SKM-1 treated with dmso at 0.1 percent for 144 hours (cell line): ENCODE measurements around the gene MUC4.
"Not testable (repeated sequence)": the region's sequence is repeated elsewhere in the genome, so short reads cannot be mapped to it uniquely, and the experiment has no call there.

ENCODE experiments used
- DNase-seq: peaks from one replicate; lab custom pipeline; 2025; ENCODE audit not compliant: unreplicated experiment; lab: John Stamatoyannopoulos, UW

The MUC4 gene

DNA sequence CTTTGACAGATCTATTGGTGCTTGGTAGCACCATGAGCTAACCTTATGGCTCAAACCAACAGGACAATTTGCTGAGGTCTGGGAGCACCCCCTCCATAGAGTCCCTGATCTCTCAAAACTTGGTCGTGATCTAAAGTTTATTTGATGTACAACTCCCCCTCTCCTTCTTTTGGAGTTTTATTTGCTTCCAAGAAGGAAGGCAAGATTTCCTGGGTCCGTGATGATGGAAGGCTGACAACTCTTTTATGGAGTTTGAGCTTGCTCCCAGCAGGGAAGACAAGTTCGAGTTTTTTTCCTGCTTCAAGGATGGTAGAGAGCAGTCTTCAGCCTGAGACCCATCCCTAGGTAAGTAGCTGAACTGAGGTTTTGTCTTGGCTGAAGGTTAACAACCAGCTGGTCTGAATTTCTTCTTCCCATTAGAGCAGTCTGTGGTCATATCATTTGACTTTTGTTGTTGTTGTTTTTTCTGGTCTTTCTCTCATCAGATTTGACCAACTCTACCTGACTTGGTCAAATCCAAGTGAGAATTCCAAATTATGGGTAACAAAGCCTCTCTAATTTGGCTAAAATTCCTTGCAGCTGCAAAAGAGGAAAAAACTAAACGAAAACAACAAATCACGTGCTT lies 93.8 kb downstream of the MUC4 start:
- no peak for DNase-seq

DNA sequence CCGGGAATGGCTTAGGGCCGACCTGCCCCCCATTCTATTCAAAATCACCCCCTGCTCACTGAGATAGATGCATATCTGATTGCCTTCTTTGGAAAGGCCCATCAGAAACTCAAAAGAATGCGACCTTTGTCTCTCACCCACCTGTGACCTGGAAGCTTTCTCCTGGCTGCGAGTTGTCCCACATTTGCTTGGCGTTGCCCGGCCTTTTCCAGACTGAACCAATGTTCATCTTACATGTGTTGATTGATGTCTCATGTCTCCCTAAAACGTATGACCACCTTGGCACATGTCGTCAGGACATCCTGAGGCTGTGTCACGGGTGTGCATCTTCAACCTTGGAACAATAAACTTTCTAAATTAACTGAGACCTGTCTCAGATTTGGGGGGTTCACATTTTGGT lies 94.3 kb downstream of the MUC4 start:
- no peak for DNase-seq

DNA sequence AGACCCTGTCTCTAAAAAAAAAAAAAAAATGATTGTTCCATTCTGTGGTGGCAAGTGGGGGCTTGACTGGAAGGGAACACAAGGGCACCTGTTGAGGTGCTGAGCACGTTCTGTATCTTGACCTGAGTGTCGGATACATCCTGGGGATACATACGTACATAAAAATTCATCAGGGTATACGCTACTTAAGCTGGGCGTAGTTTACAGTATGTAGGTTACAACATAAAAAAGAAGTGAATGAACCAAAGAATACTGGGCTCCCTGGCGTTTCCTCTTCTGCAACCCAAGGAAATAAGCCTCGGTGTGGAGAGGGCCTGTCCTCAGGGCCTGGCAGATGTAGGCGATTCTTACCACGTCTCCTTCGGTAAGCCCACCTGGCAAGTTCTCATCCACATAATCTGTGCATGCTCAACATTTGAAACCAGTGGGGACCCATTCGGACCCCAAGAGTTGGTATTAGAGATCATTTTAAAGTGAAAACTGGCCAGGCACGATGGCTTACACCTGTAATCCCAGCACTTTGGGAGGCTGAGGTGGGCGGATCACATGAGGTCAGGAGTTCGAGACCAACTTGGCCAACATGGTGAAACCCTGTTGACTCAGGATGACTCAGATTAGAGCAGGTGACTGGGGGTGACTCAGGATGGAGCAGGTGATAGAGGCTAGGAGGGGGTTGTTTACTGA lies 96.0 kb downstream of the MUC4 start:
- no peak for DNase-seq

GRCh38 chr3:195715134-195715533 lies 96.6 kb downstream of the MUC4 start:
- no peak for DNase-seq

GRCh38 chr3:195714380-195715011 lies 97.2 kb downstream of the MUC4 start:
- no peak for DNase-seq

- DNase-seq, result not testable (repeated sequence)
Measured at GRCh38 chr3:195713150-195713549, 98.6 kb downstream of the MUC4 start.

DNA sequence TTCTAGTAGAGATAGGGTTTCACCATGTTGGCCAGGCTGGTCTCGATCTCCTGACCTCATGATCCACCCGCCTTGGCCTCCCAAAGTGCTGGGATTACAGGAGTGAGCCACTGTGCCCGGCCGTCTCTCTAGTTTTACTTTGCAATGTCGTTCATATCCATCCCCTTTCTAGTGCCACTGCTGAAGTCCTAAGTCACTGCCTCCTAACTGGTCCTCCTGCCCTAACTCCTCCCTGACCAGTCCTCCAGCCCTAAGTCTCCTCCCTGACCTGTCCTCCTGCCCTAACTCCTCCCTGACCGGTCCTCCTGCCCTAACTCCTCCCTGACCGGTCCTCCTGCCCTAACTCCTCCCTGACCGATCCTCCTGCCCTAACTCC lies 99.2 kb downstream of the MUC4 start:
- not testable (repeated sequence) for DNase-seq

GRCh38 chr3:195711813-195712534 lies 99.8 kb downstream of the MUC4 start:
- no peak for DNase-seq

- not testable (repeated sequence) for DNase-seq
Measured at GRCh38 chr3:195711091-195711812, 100.5 kb downstream of the MUC4 start.

GRCh38 chr3:195710126-195710905 lies 101.4 kb downstream of the MUC4 start:
- DNase-seq, result not testable (repeated sequence)

- DNase-seq, result no peak
Measured at GRCh38 chr3:195709676-195710085, 102.0 kb downstream of the MUC4 start.

DNA sequence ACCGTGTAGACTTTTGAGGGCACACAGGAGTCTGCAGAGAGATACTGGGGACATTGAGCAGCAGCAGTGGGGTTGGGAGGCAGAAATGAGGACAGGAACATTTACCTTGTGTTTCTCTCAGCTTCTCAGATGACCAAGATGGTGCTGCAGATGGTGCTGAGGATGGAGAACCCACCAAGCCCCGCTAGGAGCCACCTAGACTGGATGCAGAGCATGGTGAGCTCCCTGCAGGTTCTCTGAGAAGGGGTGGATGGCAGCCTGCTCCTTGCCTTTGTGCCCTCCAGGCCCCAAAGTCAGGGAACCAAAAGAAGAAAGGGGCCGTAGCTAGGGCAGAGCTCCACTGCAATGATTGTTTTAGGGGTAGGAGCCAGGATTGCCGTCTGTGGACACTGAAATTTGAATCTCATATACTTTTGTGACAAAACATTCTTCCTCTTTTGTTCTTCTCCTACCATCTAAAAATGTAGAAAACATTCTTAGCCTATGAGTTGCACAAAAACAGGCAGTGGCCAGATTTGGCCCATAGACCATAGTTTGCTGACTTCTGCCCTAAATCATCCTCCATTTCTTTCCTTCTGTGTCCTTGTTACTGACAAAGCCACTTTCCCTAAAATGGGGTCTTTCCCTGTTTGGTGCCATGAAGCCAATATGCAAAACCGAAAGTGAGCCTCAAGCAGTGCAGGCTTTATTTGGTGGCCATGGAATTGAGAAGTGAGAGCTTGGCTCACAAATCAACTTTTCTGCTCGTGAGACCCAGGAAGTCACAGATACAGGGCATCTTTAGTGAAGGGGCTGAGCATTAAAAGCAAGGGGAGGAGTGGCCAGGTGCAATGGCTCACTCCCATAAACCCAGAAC lies 102.9 kb downstream of the MUC4 start:
- DNase-seq, result no peak

DNA sequence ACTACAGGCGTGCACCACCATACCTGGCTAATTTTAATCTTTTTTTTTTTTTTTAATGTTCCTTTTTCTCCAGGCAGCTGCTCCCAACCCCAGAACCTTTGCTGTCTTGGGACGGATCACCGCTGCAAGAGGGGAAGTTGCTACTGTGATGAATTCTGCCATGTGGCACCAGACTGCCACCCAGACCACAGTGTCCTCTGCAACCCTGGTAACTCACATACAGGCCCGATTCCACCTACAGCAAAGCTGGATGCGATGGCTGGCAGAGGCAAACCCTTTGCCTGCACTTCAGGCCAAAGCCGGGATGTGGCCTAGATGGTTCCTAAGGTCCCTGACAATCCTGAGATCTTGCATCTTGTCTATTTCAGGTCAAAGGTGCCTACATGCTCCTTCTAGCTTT lies 103.7 kb downstream of the MUC4 start:
- no peak for DNase-seq

- DNase-seq, result no peak
Measured at GRCh38 chr3:195705081-195705991, 106.4 kb downstream of the MUC4 start.

- no peak for DNase-seq
Measured at GRCh38 chr3:195704433-195704999, 107.2 kb downstream of the MUC4 start.

DNA sequence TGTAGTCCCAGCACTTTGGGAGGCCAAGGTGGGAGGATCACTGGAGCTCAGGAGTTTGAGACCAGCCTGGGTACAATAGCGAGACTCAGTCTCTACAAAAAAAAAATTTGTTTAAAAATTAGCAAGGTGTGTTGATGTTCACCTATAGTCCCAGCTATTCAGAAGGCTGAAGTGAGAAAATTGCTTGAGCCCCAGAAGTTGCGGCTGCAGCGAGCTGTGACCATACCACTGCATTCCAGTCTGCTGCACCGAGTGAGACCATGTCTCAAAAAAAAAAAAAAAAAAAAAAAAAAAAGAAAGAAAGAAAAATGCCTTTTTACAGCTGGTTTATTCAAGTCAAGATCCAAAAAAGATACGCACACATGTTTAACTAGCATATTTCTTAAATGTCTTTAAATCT lies 108.0 kb downstream of the MUC4 start:
- no peak for DNase-seq

DNA sequence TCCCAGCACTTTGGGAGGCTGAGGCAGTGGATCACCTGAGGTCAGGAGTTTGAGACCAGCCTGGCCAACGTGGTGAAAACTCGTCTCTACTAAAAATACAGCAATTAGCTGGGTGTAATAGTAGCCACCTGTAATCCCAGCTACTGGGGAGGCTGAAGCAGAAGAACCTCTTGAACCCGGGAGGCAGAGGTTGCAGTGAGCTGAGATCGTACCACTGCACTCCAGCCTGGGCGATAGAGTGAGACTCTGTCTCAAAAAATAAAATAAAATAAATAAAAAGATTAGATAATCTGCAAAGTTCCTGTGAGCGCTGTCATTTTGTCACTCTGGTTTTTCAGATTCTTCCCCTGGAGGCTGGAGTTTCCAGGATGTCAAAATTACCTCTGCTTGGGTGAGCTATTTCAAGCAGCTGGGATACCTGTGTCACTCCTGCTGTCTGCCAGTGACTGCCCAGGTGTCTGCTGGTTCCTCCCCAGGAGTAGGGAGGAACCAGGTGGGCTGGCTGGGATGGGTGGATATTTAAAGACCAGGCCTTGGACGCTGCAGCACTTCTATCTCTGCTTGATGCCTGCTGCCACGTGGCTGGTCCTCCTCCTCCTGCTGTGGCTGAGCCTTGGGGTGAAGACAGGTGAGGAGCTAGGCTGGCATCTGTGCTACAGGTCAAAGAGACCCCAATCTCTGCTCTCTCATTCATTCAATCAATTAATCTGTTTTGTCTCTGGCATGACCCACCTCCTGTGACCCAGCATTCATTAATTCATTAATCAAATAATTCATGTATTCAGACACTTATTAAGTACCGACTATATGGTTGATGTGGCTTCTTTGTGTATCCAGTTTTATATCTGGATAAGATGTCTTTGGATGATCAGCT lies 110.5 kb downstream of the MUC4 start:
- no peak for DNase-seq
